Parathyroid adenoma (tissue), 2 donors: ENCODE results near the gene PGAP1.

Source experiments
- H2AFZ ChIP-seq: fragments of 300-600 bp; sonication (generic); one replicate; pipeline ENCODE4 v1.7.0; 2017; ENCODE audit warnings: antibody characterized with exemption, mild to moderate bottlenecking
- H3K27ac ChIP-seq: fragments of 300-600 bp; sonication (generic); one replicate; pipeline ENCODE4 v1.7.0; 2017
- H3K27me3 ChIP-seq: fragments of 300-600 bp; sonication (generic); one replicate; pipeline ENCODE4 v1.7.0; 2017; ENCODE audit warnings: low read length; ENCODE audit not compliant: control insufficient read depth, insufficient read depth
- H3K36me3 ChIP-seq: fragments of 300-600 bp; sonication (generic); one replicate; pipeline ENCODE4 v1.7.0; 2017; ENCODE audit warnings: low read length; ENCODE audit not compliant: control insufficient read depth, insufficient read depth
- H3K4me1 ChIP-seq: fragments of 300-600 bp; sonication (generic); one replicate; pipeline ENCODE4 v1.7.0; 2017; ENCODE audit warnings: control low read depth
- H3K4me2 ChIP-seq: fragments of 300-600 bp; sonication (generic); one replicate; pipeline ENCODE4 v1.7.0; 2017; ENCODE audit warnings: low read length
- H3K4me3 ChIP-seq: fragments of 300-600 bp; sonication (generic); one replicate; pipeline ENCODE4 v1.7.0; 2017; ENCODE audit warnings: low read depth, low read length
- H3K79me2 ChIP-seq: fragments of 300-600 bp; sonication (generic); one replicate; pipeline ENCODE4 v1.7.0; 2017; ENCODE audit warnings: control low read depth
- H3K9ac ChIP-seq: fragments of 300-600 bp; sonication (generic); one replicate; pipeline ENCODE4 v1.7.0; 2017; ENCODE audit warnings: mild to moderate bottlenecking
- H3K9me3 ChIP-seq: fragments of 300-600 bp; sonication (generic); one replicate; pipeline ENCODE4 v1.7.0; 2017; ENCODE audit warnings: low read length; ENCODE audit not compliant: control insufficient read depth
- CTCF ChIP-seq: fragments of 300-600 bp; sonication (generic); IDR thresholded peaks from one replicate; pipeline ENCODE4 v1.7.0; 2017; ENCODE audit warnings: antibody characterized with exemption, mild to moderate bottlenecking
- donor health status: primary hyperparathyroidism.

PGAP1 gene

DNA sequence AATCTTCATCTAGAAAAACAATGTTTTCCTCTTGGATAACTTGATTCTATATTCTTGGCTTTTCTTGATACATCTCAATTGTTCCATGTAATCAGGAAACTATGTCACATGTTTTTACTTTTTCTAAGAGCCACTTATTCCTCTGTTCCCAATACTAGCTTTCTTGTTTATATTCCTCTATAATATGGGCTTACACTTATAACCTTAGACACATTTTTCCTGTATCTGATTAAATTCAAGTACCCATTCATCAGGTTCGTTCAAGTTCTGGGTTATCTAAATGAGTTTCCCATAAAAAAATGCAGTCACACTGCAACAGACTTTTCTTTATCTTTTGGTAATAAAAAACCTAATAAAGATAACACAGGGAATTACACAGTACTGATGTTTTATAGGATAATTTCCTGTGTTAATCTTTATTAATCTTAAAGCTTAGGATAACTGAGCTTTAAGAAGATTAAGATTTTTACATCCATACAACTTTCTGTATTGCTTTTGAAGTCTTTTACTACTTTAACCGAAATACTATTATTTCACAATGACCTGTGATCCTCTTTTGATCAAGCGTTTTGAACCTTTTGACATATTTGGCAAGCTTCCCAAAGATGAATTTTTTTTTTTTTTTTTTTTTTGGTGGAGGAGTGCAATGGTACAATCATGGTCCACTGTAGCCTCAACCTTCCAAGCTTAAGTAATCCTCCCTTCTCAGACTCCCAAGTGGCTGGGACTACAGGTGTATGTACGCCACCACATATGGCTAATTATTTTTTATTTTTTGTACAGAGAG is 73.0 kb downstream of the PGAP1 start:
- H3K27me3 ChIP-seq = no peaks in the 10 kb centered on the region
- no peaks in the 10 kb centered on the region for H3K9me3 ChIP-seq
- H3K9ac ChIP-seq = no peak overlapping the region
- H3K4me3 ChIP-seq = no peak overlapping the region
- no peaks in the 10 kb centered on the region for H3K4me1 ChIP-seq
- H3K79me2 ChIP-seq = no peaks in the 10 kb centered on the region
- no peak overlapping the region for H2AFZ ChIP-seq
- H3K4me2 ChIP-seq = no peak overlapping the region
- no peak overlapping the region for H3K27ac ChIP-seq
- no peaks in the 10 kb centered on the region for H3K36me3 ChIP-seq
- no peak for TF ChIP-seq CTCF

- H2AFZ ChIP-seq = no peak overlapping the region
- H3K27ac ChIP-seq = no peak overlapping the region
- no peak overlapping the region for H3K9ac ChIP-seq
These were observed 75.4 kb downstream of the PGAP1 start for GRCh38 chr2:196851088-196851487.

DNA sequence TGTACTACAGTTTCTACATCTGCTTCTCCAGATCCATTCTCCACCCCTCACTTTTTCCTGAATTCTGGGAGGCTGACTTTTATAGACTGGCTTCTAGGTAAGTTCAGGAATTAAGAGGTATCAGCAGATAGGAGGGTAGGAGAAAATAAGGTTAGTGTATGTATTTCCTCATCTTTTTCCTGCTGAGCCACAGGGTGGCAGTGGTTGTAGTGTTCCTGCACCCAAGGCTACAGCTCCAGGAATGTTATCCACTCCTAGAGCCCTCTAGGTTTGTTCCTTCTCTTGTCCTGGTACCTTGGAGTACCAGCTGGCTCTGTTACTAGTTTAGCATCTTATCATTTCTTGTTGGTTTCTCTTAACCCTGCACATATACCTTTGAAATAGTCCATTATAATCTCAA is 76.6 kb downstream of the PGAP1 start:
- Histone ChIP-seq H3K4me1 (no peaks in the 10 kb centered on the region), H3K27ac (no peak overlapping the region), H3K36me3 (no peaks in the 10 kb centered on the region), H3K4me2 (no peak overlapping the region), H3K79me2 (no peaks in the 10 kb centered on the region), H2AFZ (no peak overlapping the region), H3K9me3 (no peaks in the 10 kb centered on the region), H3K4me3 (no peak overlapping the region), H3K9ac (no peak overlapping the region), H3K27me3 (no peaks in the 10 kb centered on the region)
- TF ChIP-seq CTCF = no peak

More at GRCh38 chr2:196851088-196851487, 75.4 kb downstream of the PGAP1 start:
- Histone ChIP-seq H3K36me3 (no peaks in the 10 kb centered on the region), H3K9me3 (no peaks in the 10 kb centered on the region), H3K4me2 (no peak overlapping the region), H3K79me2 (no peaks in the 10 kb centered on the region), H3K4me3 (no peak overlapping the region), H3K27me3 (no peaks in the 10 kb centered on the region), H3K4me1 (no peaks in the 10 kb centered on the region)
- TF ChIP-seq CTCF = no peak

GRCh38 chr2:196846295-196846694 is 80.2 kb downstream of the PGAP1 start:
- H3K9ac ChIP-seq = no peak overlapping the region
- H2AFZ ChIP-seq = no peak overlapping the region
- H3K27me3 ChIP-seq = no peaks in the 10 kb centered on the region
- no peak overlapping the region for H3K27ac ChIP-seq
- H3K9me3 ChIP-seq = no peaks in the 10 kb centered on the region
- TF ChIP-seq CTCF = no peak
- no peaks in the 10 kb centered on the region for H3K79me2 ChIP-seq
- no peak overlapping the region for H3K4me2 ChIP-seq
- H3K4me3 ChIP-seq = no peak overlapping the region
- no peaks in the 10 kb centered on the region for H3K4me1 ChIP-seq
- H3K36me3 ChIP-seq = no peaks in the 10 kb centered on the region

GRCh38 chr2:196845371-196845770 is 81.1 kb downstream of the PGAP1 start:
- H3K27ac ChIP-seq = no peak overlapping the region
- no peaks in the 10 kb centered on the region for H3K9me3 ChIP-seq
- no peak overlapping the region for H2AFZ ChIP-seq
- H3K9ac ChIP-seq = no peak overlapping the region
- no peak for TF ChIP-seq CTCF
- no peaks in the 10 kb centered on the region for H3K27me3 ChIP-seq
- H3K4me3 ChIP-seq = no peak overlapping the region
- H3K36me3 ChIP-seq = no peaks in the 10 kb centered on the region
- no peaks in the 10 kb centered on the region for H3K4me1 ChIP-seq
- no peak overlapping the region for H3K4me2 ChIP-seq
- H3K79me2 ChIP-seq = no peaks in the 10 kb centered on the region
